SH-SY5Y (cell line): ENCODE data around the gene MBNL1.

Experiments
- GATA2 ChIP-seq: IDR thresholded peaks from 2 replicates; pipeline ENCODE4 v1.6.1; 2011; ENCODE audit warnings: mild to moderate bottlenecking, low read depth, low read length
- GATA3 ChIP-seq: IDR thresholded peaks from 2 replicates; pipeline ENCODE4 v1.6.1; 2011; ENCODE audit warnings: low read depth, mild to moderate bottlenecking, low read length, moderate library complexity

MBNL1 gene

GRCh38 chr3:152346058-152346457, 77.3 kb downstream of the MBNL1 start:
- TF ChIP-seq GATA3 (no peak), GATA2 (no peak)

GRCh38 chr3:152346740-152347139, 78.0 kb downstream of the MBNL1 start:
- no peak for TF ChIP-seq GATA3
- no peak for TF ChIP-seq GATA2

GRCh38 chr3:152348436-152349177, 79.9 kb downstream of the MBNL1 start:
- TF ChIP-seq GATA3 (no peak), GATA2 (no peak)

GRCh38 chr3:152349392-152349791, 80.7 kb downstream of the MBNL1 start:
- TF ChIP-seq GATA3, result no peak
- TF ChIP-seq GATA2, result no peak

GRCh38 chr3:152350139-152350538, 81.4 kb downstream of the MBNL1 start:
- TF ChIP-seq GATA3, result no peak
- no peak for TF ChIP-seq GATA2

GRCh38 chr3:152350776-152351175, 82.0 kb downstream of the MBNL1 start:
- TF ChIP-seq GATA2 (no peak), GATA3 (no peak)

GRCh38 chr3:152352554-152352953, 83.8 kb downstream of the MBNL1 start:
- TF ChIP-seq GATA3, result no peak

- TF ChIP-seq GATA2, result no peak
- TF ChIP-seq GATA3, result no peak
Measured at GRCh38 chr3:152353578-152353977, 84.8 kb downstream of the MBNL1 start.

GRCh38 chr3:152355744-152356665, 87.3 kb downstream of the MBNL1 start:
- TF ChIP-seq GATA3, result no peak
- no peak for TF ChIP-seq GATA2

GRCh38 chr3:152356870-152357276, 88.1 kb downstream of the MBNL1 start:
- no peak for TF ChIP-seq GATA2
- TF ChIP-seq GATA3, result no peak

- TF ChIP-seq GATA3 (no peak), GATA2 (no peak)
Measured at GRCh38 chr3:152357587-152357986, 88.9 kb downstream of the MBNL1 start.

GRCh38 chr3:152359385-152360248, 90.9 kb downstream of the MBNL1 start:
- TF ChIP-seq GATA3 (no peak), GATA2 (no peak)

GRCh38 chr3:152360302-152360701, 91.6 kb downstream of the MBNL1 start:
- no peak for TF ChIP-seq GATA2
- TF ChIP-seq GATA3, result no peak

- TF ChIP-seq GATA3 (no peak), GATA2 (no peak)
Measured at GRCh38 chr3:152360966-152361365, 92.2 kb downstream of the MBNL1 start.

- TF ChIP-seq GATA3 (no peak), GATA2 (no peak)
Measured at GRCh38 chr3:152362086-152362485, 93.4 kb downstream of the MBNL1 start.
